Measurements from ENCODE around the gene TM9SF1. TPM values are rescaled to one million over a fixed set of nuclear protein-coding genes. Genes with fewer than 3 reads are reported as not detected.
A peak's percentile ranks its signal among the peaks of the same experiment; 100 is the strongest.

TM9SF1 gene
- total and polyA plus RNA-seq, 10 of the 15 experiments (the other 5 are each of a cell fraction or from before 2014, with no cell fraction given): 7.2 to 39.2 (median 17.6) TPM

- TF ChIP-seq REST (IDR thresholded peaks at IDR 0.05; ENCODE audit: low read depth, low read length) (no peak), LARP7 (IDR thresholded peaks at IDR 0.05) (peak; percentile 88), EGR1 (IDR thresholded peaks at IDR 0.05; ENCODE audit: borderline replicate concordance in 1 of 2, low read depth in 2 of 2, low read length in 2 of 2) (peak in 1 of 2 experiments; percentile 81; a peak in 1 of 3 replicates), CUX1 (IDR thresholded peaks at IDR 0.05; ENCODE audit: insufficient replicate concordance, low read depth, low read length) (peak; percentile 57), HSF1 (IDR thresholded peaks at IDR 0.05; ENCODE audit: low read depth, low read length) (no peak), ATF2 (IDR thresholded peaks at IDR 0.05; ENCODE audit: low read length) (no peak), STAT3 (IDR thresholded peaks at IDR 0.05; ENCODE audit: low read depth, low read length) (no peak), BHLHE40 (IDR thresholded peaks at IDR 0.05; ENCODE audit: borderline replicate concordance in 1 of 2, low read depth in 2 of 2, low read length in 1 of 2) (peak in 1 of 2 experiments; percentile 46; a peak in 2 of 4 replicates), PBX3 (IDR thresholded peaks at IDR 0.05; ENCODE audit: insufficient replicate concordance, low read depth, low read length) (peak; percentile 72)
Measured at GRCh38 chr14:24141097-24141880, 54.0 kb downstream of the TM9SF1 start, which contains the start of gene EMC9 (continued).

Data from GM12878 (cell line).